Subcutaneous preadipocyte (primary cell): ENCODE measurements around the gene NQO1. TPM values are rescaled to one million over a fixed set of nuclear protein-coding genes. Genes with fewer than 3 reads are reported as not detected.

ENCODE experiments used
- total RNA-seq: library from RNA; depleted of rRNA; stranded (reverse); fragments of >200 nt; gene quantifications from 2 replicates; pipeline ENCODE4 v1.2.3, GENCODE V29; 2012

NQO1 gene
- 423 and 585 TPM in 2 replicates for total RNA-seq

DNA sequence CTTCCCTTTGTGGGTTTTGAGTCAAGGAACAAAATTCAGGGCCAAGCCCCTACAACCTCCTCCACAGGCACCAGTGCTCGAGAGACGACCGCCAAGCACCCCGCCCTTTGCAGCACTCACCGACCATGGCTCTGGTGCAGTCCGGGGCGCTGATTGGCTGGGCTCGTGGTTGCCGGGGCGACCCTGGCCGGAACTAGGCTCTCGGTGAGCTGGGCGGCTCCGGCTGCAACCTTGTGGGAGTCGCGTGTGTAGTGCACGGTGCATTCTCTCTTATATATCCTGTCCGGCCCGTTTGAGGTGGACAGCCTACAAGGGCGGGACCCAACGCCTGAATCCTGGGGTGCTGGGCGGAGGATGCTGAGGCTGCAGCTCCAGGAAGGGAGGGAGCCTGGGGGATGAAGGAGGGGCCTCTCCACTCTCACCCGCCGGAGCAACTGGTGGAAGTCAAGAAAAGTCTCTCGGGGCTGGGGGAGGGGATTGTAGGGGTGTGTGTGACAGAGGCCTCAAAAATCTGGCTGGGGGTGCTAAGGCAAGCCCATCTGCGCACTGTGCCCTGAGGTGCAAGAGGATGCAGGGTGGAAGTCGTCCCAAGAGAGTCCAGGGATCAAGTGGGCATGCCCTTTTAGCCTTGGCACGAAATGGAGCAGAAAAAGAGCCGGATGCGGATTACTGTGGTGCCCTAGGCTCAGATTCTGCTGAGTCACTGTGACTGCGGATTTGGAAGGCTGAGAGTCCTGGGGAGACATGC is at the start of gene NQO1:
TSS of gene NQO1 (minus strand) at position 248 of the 748 bp plus-strand sequence. CDS start at position 127, 121 bp downstream.

DNA sequence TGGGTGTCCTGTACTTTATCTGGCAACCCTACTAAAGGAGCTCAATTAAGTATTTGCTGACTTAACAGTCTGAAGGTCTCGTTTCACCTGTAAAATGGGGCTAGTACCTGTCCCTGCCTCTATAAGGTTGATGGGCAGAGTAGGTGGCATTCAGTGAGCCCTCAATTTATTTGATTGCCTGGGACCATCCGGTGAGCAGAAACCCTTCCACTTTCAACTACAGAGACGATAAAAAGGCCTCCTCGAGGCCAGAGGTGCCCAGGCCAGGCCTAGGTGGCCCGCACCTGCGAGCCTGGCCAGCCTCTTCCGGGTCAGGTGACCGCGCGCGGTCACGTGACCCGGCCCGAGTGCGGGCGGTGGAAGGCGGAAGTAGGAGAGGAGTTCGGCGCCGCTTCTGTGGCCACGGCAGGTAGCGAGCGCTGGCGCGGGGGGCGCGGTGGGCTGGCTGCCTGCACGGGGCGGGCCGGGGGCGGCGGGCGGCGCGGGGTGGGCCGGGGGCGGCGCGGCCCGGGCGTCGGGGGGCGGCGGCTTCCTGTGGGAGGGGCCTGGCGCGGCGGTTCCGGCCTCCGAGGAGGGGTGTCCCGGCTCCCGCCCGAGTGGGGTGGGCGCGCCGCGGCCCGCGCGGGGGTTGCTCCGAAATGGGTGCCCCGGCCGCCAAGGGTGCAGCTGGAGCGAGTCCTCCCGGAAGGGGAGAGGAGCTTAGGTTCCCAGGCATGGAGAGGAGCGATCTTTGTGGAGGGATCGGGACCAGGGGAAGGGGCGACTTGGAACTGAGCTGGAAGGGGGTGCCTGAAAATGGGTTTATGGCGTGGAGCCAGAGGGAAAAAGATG is 35.8 kb upstream of the NQO1 start, which contains the start of gene WWP2:
TSS of gene WWP2 (plus strand) at position 350 of the 831 bp plus-strand sequence. CDS start 24,679 bp downstream, outside the sequence.

DNA sequence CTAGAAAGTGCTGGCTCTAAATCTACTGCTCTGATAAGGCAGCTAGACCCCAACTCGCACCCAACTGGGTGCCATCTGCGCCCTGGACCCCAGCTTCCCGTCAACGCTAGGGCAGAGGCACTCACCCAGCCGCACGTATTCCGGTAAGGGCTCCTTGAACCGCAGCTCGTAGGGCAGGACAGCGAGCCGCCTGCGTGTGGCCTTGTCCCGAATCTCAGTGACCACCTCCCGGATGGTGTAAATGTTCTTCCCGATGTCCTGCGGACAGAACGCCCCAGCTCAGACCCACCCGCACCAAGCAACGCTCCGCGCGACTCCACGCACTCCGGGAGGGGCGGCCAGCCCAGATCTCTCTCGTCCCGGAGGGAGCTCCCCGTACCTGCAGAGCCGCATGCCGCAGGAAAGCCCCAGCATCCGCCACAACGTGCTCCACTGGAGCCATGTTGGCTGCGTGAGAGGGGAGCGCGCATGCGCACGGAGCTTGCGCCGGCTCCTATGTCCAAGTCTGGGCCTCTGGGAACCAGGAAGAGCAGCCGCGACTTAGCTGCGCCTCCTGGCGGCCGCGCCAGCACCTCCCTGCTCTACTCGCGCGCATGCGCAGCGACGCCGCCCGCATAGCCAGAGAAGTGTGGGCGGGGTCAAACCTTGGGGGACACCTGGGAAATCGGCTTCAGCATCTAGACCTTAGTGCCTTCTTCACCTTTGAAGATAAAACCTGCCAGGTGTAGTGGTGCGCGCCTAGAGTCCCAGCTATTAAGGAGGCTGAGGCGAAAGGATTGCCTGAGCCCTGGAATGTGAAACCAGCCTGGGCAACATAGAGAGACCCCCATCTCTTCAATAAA is 28.3 kb upstream of the NQO1 start, which contains the start of gene NOB1:
TSS of gene NOB1 (minus strand) at position 458 of the 842 bp plus-strand sequence. CDS start at position 442, 16 bp downstream.

Other genes with a start within 250 kb of the NQO1 start
- gene NFAT5, start 160.6 kb downstream of the NQO1 start, total RNA-seq = 20.2 and 27.6 TPM in 2 replicates
- gene NOB1, start 28.4 kb upstream of the NQO1 start, total RNA-seq = 57.5 and 61.0 TPM in 2 replicates
- 19.1 and 30.5 TPM in 2 replicates for gene WWP2, start 35.8 kb upstream of the NQO1 start, total RNA-seq
- gene CLEC18A, start 224.8 kb upstream of the NQO1 start, total RNA-seq = 0.20 TPM in 1 of 2 replicates, not detected in the other